GM18909 (cell line): ENCODE measurements around the gene ST6GAL1.
A peak's percentile ranks its signal among the peaks of the same experiment; 100 is the strongest.
"Not testable (repeated sequence)": the region's sequence is repeated elsewhere in the genome, so short reads cannot be mapped to it uniquely, and the experiment has no call there.

Experiments
- ATAC-seq: cut with Tn5 transposase; IDR thresholded peaks from one replicate; pipeline ENCODE4 v1.9.1; 2021; ENCODE audit warnings: mild to moderate bottlenecking; ENCODE audit not compliant: unreplicated experiment, poor library complexity

Gene ST6GAL1

DNA sequence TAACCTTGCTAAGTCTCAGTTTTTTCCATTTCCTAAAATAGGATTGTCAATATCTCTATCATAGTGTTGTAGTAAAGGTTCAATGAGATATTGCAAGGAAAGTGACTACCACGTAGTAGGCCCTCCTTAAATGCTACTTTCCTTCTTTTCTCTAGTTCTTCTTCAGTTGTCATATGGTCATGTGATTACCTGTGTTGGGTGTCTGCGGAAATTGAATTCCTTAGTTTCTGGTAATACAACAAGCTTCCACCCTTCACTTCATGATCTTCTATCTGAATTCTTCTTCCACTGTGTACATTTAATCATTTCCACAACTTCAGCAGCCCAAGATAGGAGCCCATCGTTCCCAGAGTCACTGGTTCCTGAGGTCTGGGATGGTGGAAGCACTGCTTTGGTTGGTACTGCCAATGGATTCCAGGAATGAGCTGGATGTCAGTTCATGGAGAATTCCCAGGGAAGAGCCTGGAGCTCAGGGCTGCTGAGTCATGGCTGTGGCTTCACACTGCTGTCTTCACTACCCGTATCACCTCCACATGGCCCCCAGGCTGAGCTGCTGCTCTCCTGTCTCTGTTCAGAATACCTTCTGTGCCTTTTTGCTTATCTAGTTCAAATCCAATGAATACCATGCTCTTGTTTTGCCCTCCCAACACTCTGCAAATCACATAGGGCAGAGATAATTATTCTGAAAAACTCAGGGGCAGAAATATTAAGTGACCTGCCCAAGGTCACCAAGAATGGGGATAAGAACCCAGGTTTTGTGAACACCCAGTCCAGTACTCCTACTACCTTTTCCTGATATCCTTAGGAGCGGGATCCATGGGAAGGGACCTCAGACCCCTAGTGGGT lies 110.4 kb downstream of the ST6GAL1 start:
- ATAC-seq: no peak

DNA sequence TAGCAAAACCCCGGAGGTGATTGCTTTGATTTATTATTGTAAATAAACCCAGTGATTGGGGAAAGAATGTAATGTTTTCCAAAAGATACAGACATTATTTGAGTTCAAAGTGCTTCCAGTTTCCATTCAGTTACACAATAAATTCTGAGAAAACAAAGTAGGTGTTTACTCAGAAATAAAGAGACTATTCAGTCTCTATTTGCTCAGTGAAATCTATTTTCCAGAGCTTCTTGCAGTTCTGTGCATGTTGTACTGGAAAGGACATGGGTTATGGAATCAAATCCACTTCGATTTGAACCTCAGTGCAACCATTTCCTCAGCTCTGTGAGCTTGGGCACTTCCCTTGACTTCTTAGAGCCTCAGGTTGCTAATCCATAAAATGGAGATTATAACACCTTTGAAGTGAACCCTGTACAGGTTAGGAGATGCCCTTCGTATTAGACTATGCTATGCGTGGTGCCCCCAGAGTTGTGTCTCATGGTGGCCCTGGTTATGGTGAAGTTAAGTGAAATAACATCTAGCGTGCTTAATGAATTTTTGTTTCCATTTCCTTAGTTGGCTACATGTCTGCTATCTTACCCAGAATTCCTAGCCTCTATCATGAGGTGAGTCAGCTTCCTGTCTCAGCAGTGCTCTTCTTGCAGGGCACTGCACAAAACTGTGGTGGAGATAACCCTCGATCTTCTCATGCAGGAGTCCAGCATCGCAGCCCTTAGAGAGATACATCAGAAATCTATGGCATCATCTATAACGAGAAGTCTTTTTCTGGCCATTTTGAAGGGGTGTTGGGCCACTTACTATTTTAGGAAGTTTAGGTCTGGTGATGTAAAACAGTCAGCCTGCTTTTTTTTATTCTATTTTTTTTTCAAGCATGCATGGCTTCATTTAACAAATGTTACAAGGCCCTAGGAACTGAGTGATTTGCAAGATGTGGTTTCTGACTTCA lies 111.3 kb downstream of the ST6GAL1 start:
- no peak for ATAC-seq

DNA sequence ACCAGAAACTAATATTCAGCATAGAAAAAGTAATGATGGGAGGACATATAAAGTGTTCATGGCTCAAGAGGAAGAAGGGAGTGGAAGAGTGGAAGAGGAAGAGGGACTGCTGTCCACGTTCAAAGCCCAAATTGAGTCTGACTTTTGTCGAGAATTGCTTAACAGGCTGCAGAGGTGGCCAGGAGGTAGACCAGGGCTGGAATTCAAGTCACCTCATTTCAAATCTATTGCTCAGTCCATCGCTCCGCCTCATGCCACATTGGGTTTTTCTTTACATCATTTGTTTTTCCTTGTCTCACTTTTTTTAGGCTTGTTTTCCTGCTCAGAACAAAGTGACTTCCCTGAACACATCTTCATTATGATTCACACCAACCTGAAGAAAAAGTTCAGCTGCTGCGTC lies 112.0 kb downstream of the ST6GAL1 start:
- ATAC-seq: no peak

DNA sequence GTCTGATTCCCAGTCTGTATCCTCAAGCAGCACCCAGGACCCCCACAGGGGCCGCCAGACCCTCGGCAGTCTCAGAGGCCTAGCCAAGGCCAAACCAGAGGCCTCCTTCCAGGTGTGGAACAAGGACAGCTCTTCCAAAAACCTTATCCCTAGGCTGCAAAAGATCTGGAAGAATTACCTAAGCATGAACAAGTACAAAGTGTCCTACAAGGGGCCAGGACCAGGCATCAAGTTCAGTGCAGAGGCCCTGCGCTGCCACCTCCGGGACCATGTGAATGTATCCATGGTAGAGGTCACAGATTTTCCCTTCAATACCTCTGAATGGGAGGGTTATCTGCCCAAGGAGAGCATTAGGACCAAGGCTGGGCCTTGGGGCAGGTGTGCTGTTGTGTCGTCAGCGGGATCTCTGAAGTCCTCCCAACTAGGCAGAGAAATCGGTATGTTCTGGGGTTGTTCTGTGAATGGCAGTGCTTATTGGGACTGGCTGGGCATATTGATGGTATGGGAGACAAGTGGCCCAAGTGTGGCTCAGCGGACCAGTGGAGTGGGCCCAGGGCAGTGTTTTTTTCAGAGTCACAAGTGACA lies 112.6 kb downstream of the ST6GAL1 start:
- no peak for ATAC-seq

DNA sequence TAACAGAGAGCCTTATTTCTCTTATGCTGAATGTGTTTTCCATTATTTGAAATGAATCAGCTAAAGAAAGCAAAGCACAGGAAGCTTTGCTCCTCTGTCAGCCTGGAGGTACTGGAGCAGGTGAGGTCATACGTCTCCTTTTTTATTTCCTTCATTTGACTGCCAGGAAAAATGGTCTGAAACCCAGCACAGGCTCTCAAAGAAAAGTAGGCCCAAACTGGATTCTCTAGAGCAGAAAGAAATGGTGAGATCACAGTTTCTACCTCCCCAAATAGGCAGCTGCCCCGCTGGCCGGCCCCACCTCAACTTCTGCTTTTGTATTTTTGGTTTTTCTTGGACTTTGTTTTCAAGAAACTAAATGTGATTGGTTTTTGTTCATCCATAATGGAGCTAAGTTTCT lies 113.9 kb downstream of the ST6GAL1 start:
- peak; percentile 70 for ATAC-seq

DNA sequence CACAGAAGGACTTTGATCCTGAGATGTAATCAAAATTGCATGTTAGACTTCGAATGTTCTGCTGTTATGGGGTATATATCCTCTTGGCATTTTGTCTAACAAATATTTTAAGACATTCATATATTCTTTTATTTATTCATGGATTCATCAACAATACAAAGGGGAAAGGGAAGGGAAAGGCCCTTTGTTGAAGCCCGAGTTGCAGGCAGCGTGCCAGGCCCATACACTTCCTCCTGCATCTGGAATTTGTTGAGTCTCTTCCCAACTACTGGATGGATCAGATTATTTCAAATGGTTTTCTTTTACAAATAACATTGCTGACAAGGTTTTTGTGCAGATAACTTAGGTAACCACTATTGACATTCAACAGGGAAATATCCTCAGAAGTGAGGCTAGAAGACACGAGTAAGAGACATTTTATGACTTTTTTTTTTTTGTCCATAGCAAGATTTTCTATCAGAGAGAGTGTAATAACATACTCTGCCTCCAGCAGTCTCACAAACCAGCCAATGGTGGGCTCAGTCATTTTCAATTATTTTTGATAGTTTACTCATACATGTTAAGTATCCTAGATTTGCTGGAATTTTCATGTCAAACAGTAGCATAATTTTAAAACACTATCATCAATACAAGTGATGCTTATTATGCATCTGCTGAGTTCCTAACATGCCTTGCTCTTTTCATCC lies 114.7 kb downstream of the ST6GAL1 start:
- no peak for ATAC-seq

DNA sequence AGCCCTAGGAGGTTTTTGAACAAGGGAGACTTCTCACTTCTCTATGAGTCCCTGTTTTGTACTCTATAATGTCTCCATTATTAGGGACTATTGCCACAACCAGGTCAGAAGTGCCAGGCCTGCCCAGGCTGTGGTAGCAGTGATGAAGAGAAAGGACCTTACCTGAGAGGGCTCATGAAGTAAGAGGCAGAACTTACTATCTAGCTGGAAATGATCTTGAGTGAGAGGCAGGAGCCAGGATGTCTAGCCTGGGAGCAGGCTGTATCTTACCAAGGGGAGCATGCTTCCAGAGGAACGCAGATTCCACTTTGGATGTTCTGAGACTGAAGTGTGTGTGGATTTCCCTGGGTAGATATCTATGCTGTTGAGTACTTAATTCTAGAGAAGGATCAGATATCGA lies 115.7 kb downstream of the ST6GAL1 start:
- ATAC-seq: no peak

DNA sequence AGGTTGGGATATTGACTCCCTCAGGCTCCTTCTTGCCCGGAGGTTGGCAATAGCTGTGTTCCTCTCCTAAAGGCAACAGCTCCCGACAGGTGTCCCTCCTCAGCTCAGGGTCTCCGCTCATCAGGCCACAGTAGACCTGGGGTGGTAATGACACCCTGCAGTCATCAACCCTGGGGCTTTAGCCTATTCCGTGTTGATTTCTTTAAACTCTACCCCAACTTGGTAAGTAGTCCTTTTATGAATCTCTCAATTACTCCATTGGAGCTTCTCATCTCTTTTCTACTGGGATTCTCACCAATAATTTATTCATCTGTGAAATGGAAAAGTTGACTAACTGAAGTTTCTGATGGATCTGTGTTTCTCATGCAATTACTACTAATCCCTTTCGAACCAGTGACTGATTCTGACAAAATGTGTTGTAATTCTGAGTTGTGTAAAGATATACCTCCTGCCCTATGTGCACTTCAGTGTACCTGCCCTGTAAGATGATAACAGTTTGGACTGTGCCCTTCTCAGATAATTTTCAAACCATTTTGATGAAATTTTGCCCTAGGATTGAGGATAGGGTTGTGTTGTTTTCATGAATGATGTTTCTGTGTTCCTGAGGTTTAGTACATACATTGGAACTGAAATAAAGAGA lies 119.3 kb downstream of the ST6GAL1 start:
- ATAC-seq: no peak

DNA sequence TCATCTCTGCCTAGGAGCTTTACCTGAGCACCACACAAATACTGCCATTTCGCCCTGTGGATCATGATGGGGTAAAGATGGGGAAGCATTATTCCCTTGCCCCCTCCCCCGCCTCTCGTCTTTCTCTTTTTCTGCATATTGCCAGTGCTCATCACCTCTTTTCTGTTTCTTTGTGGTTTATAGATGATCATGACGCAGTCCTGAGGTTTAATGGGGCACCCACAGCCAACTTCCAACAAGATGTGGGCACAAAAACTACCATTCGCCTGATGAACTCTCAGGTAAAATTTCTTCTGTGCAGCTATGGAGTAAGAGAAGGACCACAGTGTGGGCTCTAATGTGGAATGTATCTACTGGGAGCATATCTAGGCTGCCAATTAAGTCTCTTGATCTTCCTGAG lies 120.7 kb downstream of the ST6GAL1 start:
- ATAC-seq: no peak

DNA sequence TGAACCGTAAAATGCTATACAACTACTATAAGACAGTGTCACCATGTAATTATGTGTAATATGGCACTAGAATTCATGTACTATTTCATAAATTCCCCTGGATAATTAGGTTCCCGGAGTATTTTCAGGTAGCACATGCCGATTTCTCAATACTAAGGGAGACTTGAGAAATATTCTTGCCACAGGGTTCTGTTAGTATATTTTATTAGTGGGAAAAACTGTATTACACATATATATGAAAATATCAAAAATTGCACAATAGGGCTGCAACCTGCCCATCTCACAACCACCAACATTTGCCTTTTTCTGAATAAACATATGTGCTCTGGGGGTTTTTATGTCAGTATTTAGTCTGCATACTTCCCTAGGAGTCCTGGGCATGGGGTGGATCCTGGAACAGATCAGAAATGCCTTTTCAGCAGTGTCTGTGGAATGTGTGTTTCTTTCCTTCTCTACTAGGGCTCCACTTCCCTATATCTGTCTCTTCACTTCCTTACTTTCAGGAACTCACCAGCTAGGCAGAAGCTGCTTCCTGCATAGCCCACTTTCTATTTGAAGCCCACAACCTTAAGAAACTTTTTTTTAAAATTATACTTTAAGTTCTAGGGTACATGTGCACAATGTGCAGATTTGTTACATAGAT lies 121.5 kb downstream of the ST6GAL1 start:
- no peak for ATAC-seq

DNA sequence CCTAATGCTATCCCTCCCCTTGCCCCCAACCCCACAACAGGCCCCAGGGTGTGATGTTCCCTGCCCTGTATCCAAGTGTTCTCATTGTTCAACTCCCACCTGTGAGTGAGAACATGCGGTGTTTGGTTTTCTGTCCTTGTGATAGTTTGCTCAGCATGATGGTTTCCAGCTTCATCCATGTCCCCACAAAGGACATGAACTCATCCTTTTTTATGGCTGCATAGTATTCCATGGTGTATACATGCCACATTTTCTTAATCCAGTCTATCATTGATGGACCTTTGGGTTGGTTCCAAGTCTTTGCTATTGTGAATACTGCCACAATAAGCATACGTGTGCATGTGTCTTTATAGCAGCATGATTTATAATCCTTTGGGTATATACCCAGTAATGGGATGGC lies 122.1 kb downstream of the ST6GAL1 start:
- not testable (repeated sequence) for ATAC-seq

DNA sequence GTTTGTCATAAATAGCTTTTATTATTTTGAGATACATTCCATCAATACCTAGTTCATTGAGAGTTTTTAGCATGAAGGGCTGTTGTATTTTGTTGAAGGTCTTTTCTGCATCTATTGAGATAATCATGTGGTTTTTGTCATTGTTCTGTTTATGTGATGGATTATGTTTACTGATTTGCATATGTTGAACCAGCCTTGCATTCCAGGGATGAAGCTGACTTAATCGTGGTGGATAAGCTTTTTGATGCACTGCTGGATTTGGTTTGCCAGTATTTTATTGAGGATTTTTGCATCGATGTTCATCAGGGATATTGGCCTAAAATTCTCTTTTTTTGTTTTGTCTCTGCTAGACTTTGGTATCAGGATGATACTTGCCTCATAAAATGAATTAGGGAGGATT lies 124.1 kb downstream of the ST6GAL1 start:
- not testable (repeated sequence) for ATAC-seq

DNA sequence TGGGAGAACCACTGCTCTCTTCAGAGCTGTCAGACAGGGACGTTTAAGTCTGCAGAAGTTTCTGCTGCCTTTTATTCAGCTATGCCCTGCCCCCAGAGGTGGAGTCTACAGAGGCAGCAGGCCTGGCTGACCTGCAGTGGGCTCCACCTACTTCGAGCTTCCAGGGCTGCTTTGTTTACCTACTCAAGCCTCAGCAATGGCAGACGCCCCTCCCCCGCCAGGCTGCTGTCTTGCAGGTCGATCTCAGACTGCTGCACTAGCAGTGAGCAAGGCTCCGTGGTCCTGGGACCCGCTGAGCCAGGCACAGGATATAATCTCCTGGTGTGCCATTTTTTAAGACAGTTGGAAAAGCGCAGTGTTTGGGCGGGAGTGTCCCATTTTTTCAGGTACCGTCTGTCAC lies 127.5 kb downstream of the ST6GAL1 start:
- not testable (repeated sequence) for ATAC-seq

DNA sequence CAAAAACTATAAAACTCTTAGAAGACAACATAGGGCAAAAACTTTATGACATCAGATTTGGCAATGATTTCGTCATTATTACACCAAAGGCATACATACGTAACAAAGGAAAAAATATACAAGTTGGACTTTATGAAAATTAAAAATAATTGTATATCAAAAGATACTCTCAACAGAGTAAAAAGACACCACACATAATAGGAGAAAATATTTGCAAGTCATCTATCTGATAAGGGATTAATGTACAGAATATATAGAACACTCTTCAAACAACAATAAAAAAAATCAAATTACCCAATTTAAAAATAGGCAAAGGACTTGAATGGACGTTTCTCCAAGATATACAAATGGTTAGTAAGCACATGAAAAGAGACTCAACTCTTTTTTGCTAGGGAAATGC lies 131.4 kb downstream of the ST6GAL1 start:
- ATAC-seq: no peak

DNA sequence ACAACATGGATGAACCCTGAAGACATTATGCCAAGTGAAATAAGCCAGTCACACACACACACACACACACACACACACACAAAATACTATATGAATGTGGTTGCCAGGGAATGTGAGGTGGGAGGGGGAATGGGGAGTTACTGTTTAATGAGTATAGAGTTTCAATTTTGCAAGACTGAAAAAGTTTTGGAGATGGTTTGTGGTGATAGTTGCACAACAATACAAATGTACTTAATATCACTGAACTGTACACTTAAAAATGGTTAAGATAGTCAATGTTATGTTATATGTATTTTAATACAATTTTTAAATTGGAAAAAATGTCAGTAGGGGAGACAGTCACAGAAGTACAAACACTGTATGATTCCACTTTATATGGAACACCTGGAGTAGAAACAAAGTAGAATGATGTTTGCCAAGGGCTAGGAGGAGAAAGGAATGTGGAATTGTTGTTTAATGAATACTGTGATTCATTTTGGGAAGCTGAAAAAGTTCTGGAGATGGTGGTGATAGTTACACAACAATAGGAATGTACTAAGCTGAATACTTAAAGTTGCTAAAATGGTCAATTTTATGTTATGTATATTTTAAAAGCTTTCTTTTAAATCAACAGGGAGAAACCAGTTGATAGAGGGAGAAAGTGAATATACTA lies 132.3 kb downstream of the ST6GAL1 start:
- no peak for ATAC-seq

DNA sequence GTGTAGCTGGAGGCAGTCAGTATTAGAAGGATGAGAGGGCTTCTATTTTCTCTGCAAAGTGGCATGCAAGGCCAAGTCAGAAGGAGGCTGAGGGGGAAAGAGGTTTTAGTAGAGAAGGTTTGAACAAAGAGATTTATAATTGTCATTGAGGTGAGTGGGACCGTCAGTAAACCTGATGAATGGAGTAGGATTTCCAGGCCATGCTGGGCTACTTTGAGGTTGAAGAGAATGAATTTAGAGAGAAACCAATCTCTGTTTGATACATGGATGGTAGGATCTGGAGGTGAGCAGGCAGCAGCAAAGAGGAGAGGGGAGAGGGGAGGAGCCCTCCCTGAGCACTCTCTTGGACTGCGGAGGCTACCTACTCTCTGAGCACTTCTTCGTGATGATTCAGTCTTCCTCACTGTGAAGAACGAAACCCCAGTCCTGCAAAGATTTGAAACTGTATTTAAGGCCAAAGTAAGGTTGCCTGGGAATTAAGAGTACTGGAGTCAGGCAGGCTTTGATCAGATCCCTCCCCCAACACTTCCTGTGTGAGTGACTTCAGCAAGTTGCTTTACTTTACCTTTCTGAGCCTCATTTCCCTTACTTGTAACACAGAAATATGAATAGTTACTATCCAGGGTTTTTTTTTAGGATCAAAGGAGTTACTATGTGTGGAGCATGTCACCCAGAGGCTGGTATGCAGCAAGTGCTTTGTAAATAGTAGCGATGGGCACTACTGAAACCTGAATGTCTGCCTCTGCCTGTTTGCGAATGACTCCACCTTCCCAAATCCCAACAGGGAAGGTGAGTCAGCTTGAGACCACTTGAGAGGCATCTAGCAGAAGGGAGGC lies 133.2 kb downstream of the ST6GAL1 start:
- ATAC-seq: no peak

DNA sequence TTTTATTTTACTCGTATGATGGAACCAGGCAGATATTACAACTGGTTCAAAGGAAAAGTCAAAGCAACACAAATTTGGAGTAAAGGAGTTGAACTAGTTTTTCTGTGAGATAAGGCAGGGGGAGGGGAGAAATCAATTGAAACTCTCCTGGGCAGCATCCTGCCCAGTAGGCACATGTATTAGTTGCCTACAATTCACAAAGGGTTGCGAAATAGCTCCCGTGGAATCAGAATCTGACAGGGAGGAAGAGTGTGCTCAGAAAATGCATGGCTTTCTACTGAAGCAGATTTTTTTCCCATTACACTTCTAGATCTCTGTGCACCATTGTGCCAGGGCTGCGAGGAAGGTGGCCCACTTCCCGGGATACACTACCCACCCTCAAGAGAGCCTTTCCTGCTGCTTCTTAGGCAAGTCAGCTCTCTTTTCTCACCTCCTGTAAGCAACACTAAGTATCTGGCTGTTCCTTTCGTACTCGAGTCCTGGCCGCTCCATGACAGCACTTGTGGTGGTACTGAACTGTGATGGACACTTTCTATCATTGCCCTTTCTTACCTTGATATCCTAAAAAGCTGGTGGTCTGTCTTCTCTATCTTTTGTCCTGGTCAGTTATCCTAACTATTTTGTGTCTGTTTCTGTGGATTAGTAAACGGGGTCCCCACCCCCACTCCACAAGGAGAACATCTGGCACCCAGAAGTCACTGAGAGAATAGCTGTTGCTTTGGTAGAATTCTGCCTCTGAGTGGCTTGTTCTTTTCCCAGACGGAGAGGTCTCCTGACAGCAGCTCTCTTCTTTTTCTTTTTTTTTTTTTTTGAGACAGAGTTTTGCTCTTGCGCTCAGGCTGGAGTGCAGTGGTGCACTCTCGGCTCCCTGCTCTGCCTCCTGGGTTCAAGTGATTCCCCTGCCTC lies 134.1 kb downstream of the ST6GAL1 start:
- peak; percentile 5 for ATAC-seq
